NB4 (cell line): ENCODE data around the gene SSH2.

ENCODE experiments used
- DNase-seq: peaks from one replicate; pipeline ENCODE4 v3.0.0; 2010; ENCODE audit warnings: low read depth
- H3K4me3 ChIP-seq: one replicate; pipeline ENCODE4 v1.5.1; 2011; ENCODE audit warnings: mild to moderate bottlenecking, low read depth, low read length, moderate library complexity
- CTCF ChIP-seq: IDR thresholded peaks from one replicate; pipeline ENCODE4 v1.5.1; 2012; ENCODE audit warnings: low read depth, low read length
- MAX ChIP-seq: IDR thresholded peaks from 2 replicates; pipeline ENCODE4 v1.6.1; 2011; ENCODE audit warnings: low read depth, low read length
- MYC ChIP-seq: IDR thresholded peaks from 2 replicates; pipeline ENCODE4 v1.6.1; 2011; ENCODE audit warnings: low read depth, low read length
- POLR2A ChIP-seq: IDR thresholded peaks from 2 replicates; pipeline ENCODE4 v1.6.1; 2011; ENCODE audit warnings: mild to moderate bottlenecking; ENCODE audit not compliant: insufficient read length; ENCODE audit errors: extremely low read depth

SSH2 gene

GRCh38 chr17:29592850-29593551, 337.0 kb downstream of the SSH2 start, which contains the start of gene ANKRD13B:
TSS of gene ANKRD13B (plus strand) at chr17:29593132. CDS start at chr17:29593622, 490 bp downstream.
- peak within 1 kb of the TSS; percentile 47 for H3K4me3 ChIP-seq
- peak; percentile 72 for DNase-seq
- TF ChIP-seq CTCF (no peak), POLR2A (no peak), MYC (no peak), MAX (0 out of 2 replicates have a peak, but pooled peaks have one; percentile 24)

- DNase-seq: peak; percentile 96
- H3K4me3 ChIP-seq: peak overlapping the region; percentile 63
- peak; percentile 7 for TF ChIP-seq MYC
- TF ChIP-seq POLR2A: no peak
- TF ChIP-seq MAX: peak; percentile 44; the same call in 1 of the 2 replicates
- peak; percentile 96 for TF ChIP-seq CTCF
Observed at GRCh38 chr17:29591737-29592608, 338.1 kb downstream of the SSH2 start.

DNA sequence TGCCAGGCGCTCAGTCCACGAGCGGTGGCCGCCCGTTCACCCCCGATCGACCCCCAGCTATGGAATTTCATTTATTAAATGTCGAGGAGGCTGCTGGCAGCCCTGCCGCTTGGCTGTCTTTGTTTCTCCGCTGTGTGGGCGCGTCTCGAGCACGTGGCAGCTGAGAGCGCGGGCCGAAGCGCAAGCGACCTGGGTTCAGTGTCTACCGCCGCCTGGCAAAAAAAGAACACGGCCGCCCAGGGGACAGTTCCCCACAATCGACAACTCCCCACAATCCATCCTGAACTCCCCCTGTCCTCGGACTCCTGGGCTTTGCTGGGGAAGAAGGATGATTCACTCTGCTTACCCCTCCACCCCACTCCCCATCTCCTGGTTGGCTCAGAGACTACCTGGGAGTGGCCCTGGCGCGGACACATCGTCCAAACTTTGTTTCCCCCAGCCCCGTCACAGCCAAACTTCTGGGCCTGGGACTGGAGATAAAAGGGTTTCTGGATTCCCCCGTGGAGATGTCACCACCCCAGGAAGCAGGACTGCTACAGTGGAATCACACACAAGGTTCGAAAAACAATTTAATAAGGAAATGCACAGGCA, 338.8 kb downstream of the SSH2 start:
- no peak for DNase-seq
- H3K4me3 ChIP-seq: peak overlapping the region; percentile 63
- TF ChIP-seq CTCF (no peak), MYC (peak; percentile 87), MAX (peak; percentile 93), POLR2A (no peak)

DNA sequence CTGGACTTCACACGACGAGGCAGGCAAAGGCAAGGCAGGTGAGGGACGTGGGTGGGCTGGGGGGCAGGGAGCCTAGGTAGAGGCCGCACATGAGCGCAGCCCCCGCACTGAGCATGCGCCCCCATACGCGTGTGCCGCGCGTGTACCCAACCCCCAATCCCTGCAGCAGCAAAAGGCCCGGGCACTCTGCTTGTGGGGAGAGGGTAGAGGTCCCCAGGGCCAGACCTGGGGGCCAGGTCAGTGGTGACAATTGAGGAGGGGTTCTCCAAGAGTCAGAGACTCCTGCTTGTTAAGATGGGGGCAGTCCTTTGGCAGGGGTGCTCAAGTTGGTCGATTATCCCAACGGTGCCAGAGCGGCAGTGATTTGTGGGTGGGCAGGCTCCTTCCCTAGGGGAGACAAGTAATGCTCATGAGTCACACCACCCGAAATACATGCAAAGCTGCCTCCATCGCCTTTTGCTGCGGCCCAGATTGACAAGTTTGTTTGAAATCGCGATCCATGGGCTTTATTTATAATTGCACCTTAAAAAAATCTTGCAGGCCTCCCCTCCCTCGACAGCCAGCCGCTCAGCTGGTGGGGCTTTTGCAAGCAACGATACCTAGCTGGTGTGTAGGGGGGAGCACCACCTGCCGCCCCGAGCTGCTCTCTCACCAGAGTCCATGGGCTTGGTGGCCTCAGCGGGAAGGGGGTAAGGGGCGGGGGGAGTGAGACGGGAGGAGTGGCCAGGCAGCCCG, 339.4 kb downstream of the SSH2 start:
- TF ChIP-seq MAX: no peak
- no peak for TF ChIP-seq POLR2A
- no peak for TF ChIP-seq CTCF
- no peak for TF ChIP-seq MYC
- H3K4me3 ChIP-seq: peak overlapping the region; percentile 63
- peak; percentile 56 for DNase-seq
